ENCODE measurements around the gene TRPV5.

The TRPV5 gene

DNA sequence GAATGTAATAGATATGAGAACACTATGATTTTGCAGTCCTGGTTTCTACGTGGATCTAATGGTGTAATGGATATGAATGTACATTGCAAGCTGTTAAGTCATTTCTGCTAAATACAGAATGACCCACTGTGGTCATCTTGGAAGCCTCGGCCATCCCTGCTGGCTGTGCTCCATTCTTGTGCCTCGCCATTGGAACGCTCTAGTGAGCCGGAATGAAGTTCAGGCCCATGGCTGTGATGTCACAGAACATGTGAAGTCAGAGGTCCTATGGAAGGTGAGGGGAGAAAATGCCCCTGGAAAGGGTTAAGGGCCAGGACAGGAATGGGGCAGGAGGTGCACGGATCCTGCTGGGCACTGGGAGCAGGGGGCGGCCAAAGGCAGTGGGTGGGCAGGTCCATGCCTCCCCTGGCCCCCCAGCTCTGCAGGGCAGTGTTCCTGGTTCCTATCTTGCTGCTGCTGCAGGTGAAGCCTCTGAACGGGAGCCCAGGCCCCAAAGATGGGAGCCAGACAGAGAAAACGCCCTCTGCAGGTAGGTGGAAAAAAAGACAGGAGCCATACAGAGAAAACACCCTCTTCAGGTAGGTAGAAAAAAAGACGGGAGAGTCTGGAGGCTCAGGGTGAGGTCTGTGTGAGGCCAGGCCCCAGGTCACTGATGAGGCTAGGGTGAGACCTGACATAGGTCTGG, 5.8 kb upstream of the TRPV5 start, which contains the start of gene LLCFC1:
Gene LLCFC1, plus strand, starts transcription at position 259 of the 685 bp plus-strand sequence. Its CDS starts 138 bp downstream, at position 397.
- DNase-seq, result no peak

DNA sequence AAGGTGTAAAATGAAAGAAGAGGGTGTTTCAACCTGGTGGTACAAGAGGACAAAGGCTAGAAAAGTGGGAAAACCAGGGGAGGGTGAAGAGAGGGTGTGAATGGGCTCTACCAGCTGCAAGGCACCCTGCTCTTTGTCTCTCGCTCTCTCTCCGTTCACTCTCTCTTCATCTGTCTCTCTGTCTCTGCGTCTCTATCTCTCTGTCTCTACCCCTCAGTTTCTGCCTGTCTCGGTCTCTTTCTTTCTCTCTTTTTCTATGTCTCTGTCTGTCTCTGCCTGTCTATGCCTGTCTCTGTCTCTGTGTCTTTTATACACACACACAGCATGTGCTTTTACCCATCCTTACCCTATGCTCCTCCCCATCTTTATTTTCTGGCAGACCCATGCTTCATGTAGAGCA, 5.1 kb upstream of the TRPV5 start:
- DNase-seq, result no peak

- no peak for DNase-seq
These were observed 2.5 kb upstream of the TRPV5 start for GRCh38 chr7:142935941-142936565.

GRCh38 chr7:142934056-142934455, 510 bp upstream of the TRPV5 start:
- no peak for DNase-seq

DNA sequence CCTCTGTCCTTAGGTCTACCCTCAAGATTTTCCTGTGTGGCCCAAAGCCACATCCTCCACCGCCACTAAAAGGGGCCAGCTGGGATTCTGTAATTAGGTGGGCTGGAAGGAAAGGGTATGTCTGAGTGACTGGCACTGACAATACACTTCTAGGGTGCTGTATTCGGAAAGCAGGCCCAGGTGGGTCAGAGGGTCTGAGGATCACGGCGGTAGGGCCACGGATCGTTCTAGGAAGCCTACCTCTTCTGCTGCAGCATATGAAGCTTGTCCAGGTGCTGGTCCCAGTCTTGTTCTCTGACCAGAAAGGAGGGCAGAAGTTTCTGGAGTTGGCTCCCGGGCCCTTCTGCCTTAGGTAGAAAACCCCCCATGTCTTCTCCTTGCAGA, 462 bp downstream of the TRPV5 start:
- no peak for DNase-seq

- no peak for DNase-seq
These were observed 1.0 kb downstream of the TRPV5 start for GRCh38 chr7:142932386-142933091.

GRCh38 chr7:142930126-142930730, 3.3 kb downstream of the TRPV5 start:
- no peak for DNase-seq

DNA sequence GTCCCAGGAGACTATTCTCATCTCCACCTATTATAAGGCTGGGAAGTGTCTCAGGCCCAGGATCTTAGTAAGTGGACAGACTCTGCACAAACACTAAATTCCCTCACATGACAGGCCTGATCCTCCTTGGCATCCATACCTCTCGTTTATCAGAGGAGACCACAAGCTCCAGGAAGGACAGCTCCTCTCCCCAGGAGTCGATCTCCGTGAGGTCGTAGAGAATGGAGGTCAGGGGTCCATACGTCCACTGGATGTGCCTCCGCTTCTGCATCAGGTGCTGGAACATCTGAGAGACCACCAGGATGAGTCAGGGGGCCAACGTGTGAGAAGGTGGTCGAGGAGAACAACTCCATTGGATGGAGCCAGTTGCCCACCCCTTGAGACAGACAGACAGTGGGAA, 5.6 kb downstream of the TRPV5 start:
- DNase-seq, result no peak

- DNase-seq, result no peak
These were observed 6.3 kb downstream of the TRPV5 start for GRCh38 chr7:142927085-142927745.

GRCh38 chr7:142925413-142925812, 8.1 kb downstream of the TRPV5 start:
- DNase-seq, result no peak

- DNase-seq, result no peak
These were observed 10.2 kb downstream of the TRPV5 start for GRCh38 chr7:142923391-142923790.

DNA sequence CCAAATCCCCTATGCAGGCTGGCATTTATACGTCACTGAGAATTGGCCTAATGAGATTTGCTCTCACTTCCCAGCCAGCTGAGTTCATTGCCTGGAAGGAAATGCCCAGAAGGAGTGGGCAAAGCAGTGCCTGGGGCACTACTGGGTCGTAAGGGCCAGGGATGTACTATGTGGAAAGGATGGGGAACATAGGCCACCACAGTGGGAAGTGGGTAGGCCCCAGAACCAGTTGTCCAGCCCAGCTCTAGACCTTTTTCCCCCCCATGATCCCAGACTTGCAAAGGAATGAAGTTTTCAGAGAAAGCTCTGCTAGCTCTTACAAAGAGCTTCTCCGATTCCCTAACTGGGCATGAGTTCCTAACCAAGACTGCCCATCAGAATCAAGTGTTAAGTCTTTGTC, 13.9 kb downstream of the TRPV5 start:
- no peak for DNase-seq

- no peak for DNase-seq
These were observed 14.6 kb downstream of the TRPV5 start for GRCh38 chr7:142918901-142919300.

DNA sequence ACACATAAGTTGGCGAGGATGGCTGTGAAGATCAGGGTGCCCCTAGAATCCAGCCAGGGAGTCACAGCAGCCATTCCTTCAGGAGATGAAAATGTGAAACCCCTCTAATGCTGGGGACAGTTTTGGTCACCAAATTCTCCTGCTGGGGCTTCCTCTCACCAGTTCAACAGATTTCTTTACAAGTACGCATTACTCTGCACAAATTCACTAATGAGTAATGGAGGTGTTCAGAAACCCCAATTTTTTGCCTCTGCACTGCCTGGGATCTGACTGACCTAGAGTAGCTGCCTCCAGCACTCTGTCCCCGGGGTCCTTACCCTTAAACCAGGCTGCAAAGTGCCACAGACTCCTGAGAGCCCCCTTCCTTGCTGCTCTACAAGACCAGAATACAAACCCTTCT, 16.1 kb downstream of the TRPV5 start:
- no peak for DNase-seq

- DNase-seq, result no peak
These were observed 17.0 kb downstream of the TRPV5 start for GRCh38 chr7:142916508-142916907.

DNA sequence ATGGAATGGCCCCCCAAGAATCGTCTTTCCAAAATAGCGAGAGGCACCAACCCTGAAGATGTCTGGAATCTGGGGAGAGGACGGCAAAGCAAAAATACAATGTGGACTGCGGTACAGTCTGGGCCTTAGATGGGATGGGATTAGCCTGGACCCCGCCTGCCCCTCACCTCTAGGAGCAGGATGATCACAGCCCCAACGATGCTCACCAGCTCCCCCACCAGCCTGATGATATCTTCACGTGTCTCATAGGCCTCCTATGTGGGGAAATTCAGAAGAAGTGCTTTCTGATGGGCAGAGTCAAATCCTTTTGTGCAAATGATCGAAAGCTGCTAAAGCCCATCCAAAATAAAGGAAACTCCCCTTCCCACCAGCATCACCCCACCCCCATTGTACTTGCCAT, 18.2 kb downstream of the TRPV5 start:
- DNase-seq, result no peak

- no peak for DNase-seq
These were observed 19.4 kb downstream of the TRPV5 start for GRCh38 chr7:142914121-142914520.

- DNase-seq, result no peak
These were observed 20.0 kb downstream of the TRPV5 start for GRCh38 chr7:142913566-142913965.

- DNase-seq, result no peak
These were observed 20.5 kb downstream of the TRPV5 start for GRCh38 chr7:142913051-142913450.

DNA sequence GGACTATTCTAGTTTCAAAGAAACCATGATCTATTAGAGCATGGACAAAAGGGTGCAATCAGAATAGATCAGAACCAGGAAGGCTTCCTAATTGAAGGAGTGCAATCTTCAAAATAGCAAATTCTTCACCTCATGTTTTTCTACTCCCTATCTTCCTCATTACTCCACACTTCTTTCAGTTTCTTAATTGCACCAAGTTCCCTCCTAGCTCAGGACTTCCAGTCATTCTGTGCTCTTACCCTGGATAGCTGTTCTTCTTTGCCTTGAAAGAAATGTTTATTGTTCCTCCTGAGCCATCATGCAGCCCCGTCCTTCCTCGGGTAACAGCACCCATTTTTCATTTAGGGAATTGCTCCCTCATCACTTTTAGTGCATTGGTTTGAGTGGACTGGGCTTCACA, 23.1 kb downstream of the TRPV5 start:
- no peak for DNase-seq

DNA sequence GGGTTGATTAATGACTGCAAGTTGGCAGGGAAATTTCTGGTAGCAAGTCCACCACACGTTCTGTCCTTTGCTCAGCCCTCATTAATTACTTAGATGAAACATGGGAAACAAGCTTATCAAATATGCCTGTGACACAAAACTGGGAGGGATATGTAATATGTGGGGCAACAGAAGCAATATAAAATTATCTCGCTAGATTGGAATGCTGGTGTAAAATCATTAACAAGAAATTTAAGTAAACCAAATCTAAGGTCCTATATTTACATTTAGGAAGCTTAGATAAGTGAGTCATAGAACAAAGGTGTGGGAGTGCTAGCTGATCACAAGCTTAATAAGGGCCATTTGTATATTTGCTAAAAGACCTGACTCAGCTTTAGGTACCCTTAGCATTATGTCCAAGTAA, 23.5 kb downstream of the TRPV5 start:
- DNase-seq, result no peak

GRCh38 chr7:142908921-142909890, 24.3 kb downstream of the TRPV5 start:
- DNase-seq, result no peak
